Epithelial cell of prostate (primary cell): ENCODE data around the gene ATP8B4.
"Not testable (repeated sequence)": the region's sequence is repeated elsewhere in the genome, so short reads cannot be mapped to it uniquely, and the experiment has no call there.

Experiments used
- DNase-seq: peaks from one replicate; pipeline ENCODE4 v3.0.0-alpha.2; 2011; ENCODE audit warnings: low read depth, low spot score
- H3K27ac ChIP-seq: fragments of 450-650 bp; 2 replicates; pipeline ENCODE4 v1.5.1; 2017; ENCODE audit warnings: mild to moderate bottlenecking

ATP8B4 gene, protein sequence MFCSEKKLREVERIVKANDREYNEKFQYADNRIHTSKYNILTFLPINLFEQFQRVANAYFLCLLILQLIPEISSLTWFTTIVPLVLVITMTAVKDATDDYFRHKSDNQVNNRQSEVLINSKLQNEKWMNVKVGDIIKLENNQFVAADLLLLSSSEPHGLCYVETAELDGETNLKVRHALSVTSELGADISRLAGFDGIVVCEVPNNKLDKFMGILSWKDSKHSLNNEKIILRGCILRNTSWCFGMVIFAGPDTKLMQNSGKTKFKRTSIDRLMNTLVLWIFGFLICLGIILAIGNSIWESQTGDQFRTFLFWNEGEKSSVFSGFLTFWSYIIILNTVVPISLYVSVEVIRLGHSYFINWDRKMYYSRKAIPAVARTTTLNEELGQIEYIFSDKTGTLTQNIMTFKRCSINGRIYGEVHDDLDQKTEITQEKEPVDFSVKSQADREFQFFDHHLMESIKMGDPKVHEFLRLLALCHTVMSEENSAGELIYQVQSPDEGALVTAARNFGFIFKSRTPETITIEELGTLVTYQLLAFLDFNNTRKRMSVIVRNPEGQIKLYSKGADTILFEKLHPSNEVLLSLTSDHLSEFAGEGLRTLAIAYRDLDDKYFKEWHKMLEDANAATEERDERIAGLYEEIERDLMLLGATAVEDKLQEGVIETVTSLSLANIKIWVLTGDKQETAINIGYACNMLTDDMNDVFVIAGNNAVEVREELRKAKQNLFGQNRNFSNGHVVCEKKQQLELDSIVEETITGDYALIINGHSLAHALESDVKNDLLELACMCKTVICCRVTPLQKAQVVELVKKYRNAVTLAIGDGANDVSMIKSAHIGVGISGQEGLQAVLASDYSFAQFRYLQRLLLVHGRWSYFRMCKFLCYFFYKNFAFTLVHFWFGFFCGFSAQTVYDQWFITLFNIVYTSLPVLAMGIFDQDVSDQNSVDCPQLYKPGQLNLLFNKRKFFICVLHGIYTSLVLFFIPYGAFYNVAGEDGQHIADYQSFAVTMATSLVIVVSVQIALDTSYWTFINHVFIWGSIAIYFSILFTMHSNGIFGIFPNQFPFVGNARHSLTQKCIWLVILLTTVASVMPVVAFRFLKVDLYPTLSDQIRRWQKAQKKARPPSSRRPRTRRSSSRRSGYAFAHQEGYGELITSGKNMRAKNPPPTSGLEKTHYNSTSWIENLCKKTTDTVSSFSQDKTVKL

DNA sequence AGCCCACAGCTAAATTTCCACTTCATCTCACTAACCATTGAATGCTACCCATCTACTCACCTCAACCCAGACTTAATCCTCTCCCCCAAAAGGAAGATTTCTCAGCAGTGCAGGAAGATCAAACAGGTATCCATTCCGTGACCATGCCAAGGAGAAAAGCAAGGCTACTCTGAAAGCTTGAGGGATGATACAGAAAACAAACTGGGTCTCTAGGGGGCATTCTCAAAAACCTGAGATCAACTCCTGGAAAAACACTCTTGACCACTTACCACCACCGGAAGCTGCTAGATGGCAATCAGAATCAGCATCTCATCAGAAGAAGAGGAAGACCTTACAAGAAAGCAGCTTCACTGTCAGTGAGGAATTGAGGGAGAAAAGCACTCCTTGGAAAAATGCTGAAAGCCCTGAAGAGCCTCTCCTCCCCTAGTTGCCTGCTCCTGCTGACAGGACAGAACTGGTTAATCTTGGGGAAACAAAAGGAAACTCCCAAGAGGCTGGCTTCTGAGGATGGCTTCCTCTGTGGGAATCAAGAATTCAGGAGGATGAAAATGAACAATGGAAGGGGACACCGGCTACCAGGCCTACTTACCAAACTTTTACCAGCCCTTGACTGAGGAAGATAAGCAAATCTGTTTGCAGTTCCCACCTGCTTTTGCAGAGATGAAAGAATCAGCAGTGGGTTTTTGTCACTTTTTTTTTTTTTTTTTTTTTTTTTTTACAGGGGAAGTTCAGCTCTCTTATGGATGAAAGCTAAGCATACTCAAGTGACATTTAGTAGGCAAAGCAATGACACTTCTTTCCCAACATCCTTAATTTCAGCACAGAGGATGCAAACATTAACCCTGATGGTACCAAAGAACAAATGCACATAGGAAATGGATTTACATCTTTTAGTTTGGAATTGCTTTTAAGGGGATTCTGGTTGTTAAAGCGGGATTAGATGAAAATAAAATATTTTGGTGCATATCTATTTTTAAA, at the start of gene ATP8B4:
TSS of gene ATP8B4 (minus strand) at position 171 of the 978 bp plus-strand sequence. CDS start 12,267 bp downstream, outside the sequence.
- H3K27ac ChIP-seq, result no peak within 1 kb of the TSS
- DNase-seq, result no peak

DNA sequence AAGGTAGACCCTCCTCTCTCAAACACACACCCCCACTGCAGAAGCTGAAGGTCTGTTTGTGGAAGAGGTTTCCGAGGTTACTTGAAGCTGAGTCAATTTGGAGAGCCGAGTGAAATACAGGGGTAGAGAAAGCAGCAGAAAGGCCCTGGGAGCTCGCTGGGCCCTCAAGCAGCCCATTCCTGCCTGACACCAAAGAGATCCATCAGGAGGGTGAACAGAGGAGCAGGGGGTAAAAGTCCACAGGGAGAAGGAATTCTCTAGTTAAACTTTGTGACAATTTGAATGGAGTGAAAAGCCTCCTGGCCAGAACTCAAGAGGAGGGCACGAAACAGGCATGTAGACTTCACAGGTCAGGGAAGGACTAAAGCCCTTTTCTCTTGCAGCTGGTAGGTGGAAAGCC, 49.3 kb upstream of the ATP8B4 start:
- no peak overlapping the region for H3K27ac ChIP-seq
- no peak for DNase-seq

DNA sequence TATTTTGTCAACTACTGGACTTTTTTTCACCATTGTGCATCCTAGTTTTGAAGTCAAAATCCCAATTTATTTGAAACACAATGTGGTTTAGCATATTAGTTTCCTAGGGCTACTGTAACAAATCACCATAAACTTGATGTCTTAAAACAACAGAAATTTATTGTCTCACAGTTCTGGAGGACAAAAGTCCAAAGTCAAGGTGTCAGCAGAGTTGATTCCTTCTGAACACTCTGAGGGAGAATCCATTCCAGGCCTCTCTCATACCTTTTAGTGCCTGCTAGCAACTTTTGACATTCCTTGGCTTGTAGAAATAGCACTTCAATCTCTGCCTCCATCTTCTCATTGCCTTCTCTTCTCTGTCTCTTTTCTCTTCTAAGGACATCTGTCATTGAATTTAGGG, 48.1 kb upstream of the ATP8B4 start:
- H3K27ac ChIP-seq, result no peak overlapping the region
- DNase-seq, result no peak

DNA sequence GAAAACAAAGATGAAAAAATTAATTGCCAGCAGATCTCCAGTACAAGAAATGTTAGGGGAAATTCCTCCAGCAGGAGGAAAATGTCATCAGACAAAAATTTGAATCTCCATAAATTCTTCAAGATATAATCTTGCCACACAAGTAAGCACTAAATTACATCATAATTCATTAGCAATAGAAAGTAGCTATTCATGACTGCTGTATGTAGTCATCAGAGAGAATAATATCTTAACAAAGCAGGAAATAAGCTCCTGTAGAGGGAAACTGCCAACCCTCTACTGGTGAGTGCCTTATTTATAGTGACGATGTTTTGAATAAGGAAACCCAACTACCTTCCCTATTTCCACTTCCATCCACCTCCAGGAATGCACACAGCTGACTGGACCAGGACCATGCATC, 47.2 kb upstream of the ATP8B4 start:
- peak; percentile 61 for DNase-seq
- H3K27ac ChIP-seq, result peak overlapping the region; percentile 71

DNA sequence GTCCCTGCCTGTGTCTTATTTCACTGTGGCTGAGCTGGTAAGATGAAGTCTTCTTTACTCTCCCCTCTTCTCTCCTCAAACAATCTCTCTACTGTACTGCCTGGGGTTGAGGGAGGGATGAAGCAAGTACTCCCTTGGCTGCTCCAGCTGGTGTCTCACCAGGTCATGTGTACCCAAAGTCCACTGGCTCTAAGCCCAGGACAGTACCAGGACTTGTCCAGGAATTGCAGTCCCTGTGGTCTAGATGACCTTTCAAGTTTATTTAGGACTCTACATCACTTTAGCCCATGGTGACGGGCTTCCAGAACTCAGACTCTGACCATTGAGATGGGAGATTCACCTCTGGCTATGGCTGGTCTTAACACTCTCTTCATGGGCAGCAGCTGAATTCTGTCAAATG, 45.4 kb upstream of the ATP8B4 start:
- peak overlapping the region; percentile 28 for H3K27ac ChIP-seq
- DNase-seq, result no peak

DNA sequence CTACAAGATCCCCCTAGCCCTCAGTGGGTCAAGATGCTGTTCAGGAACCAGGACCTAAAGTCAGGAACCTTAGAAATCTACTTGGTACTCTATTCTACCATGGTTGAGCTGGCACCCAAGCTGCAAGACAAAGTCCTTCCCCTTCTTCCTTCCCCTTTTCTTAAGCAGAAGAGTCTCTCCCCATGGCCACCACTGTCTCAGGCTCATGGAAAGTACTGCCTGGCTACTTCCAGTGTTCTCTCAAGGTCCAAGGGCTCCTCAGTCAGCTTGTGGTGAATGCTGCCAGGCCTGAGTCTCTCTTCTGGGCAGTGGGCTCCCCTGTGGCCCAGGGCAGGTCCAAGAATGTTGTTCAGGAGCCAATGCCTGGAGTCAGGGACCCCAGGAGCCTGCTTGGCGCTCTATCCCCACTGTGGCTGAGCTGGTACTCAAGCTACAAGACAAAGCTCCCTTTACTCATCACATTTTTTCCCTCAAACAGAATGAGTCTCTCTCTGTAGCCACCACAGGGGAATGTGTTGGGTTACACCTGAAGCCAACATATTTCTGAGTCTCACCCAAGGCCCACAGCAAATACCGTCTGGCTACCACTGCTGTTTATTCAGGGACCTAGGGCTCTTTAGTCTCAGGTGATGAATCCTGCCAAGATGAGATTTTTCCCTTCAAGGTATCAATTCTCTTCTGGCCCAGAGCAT, 44.8 kb upstream of the ATP8B4 start:
- peak overlapping the region; percentile 28 for H3K27ac ChIP-seq
- no peak for DNase-seq

DNA sequence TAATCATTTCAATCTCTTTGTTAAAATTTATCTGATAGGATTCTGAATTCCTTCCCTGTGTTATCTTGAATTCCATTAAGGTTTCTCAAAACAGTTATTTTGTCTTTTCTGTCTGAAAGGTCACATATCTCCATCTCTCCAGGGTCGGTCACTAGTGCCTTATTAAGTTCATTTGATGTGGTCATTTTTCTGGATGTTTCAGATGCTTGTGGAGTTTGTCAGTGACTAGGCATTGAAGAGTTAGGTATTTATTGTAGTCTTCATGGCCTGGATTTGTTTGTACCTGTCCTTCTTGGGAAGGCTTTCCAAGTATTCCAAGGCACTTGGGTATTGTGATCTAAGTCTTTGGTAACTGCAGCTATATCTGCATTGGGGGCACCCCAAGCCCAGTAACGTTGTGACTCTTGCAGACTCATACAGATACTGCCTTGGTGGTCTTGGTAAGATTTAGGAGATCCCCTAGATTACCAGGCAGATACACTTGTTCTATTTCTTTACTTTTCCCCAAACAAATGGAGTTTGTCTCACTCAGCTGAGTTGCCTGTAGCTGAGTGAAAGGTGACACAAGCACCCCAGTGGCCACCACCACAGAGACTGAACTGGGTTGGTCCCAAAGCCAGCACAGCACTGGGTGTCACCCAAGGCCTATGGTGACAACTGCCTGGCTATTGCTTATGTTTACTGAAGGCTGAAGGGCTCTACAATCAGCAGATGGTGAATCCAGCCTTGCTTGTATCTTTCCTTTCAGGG, 44.1 kb upstream of the ATP8B4 start:
- H3K27ac ChIP-seq, result peak overlapping the region; percentile 28
- DNase-seq, result no peak

DNA sequence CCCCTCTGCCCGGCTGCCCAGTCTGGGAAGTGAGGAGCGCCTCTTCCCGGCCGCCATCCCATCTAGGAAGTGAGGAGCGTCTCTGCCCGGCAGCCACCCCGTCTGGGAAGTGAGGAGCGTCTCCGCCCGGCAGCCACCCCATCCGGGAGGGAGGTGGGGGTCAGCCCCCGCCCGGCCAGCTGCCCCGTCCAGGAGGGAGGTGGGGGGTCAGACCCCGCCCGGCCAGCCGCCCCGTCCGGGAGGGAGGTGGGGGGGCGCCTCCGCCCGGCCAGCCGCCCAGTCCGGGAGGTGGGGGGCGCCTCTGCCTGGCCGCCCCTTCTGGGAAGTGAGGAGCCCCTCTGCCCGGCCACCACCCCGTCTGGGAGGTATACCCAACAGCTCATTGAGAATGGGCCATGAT, 39.2 kb upstream of the ATP8B4 start:
- DNase-seq, H3K27ac ChIP-seq: not testable (repeated sequence)

DNA sequence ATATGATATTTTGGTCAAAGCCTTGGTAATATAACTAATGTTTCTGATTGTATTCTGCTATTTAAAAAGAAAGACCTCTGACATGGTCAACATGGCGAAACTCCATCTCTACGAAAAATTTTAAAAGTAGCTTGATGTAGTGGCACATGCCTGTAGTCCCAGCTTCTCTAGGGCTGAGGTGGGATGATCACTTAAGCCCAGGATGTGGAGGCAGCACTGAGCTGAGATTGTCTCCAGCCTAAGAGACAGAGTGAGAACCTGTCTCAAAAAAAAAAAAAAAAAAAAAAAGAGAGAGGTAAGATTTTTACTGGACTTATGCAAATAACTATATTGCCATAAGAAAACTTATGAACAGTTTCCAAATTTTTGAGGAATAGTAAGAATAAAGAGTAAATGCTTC, 32.4 kb upstream of the ATP8B4 start:
- H3K27ac ChIP-seq, result no peak overlapping the region
- DNase-seq, result no peak

DNA sequence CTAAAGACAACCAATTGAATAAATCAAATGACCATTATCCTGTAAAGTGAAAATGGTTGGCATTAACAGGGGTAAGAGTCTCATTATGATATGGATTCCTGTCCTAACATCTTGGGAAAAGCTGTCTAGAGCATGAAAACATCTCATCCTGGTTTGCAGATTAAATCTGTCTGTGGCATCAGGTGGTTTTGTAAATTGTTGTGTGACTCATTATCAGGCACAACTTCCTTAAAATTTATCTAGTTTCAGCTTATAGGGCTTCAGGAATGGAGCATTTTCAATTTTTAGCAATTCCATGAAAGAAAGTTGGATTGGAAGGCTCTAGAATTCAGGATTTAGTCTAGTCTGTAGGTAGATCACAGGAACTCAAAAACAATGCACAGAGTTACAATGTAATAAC, 31.8 kb upstream of the ATP8B4 start:
- no peak for DNase-seq
- H3K27ac ChIP-seq, result no peak overlapping the region

DNA sequence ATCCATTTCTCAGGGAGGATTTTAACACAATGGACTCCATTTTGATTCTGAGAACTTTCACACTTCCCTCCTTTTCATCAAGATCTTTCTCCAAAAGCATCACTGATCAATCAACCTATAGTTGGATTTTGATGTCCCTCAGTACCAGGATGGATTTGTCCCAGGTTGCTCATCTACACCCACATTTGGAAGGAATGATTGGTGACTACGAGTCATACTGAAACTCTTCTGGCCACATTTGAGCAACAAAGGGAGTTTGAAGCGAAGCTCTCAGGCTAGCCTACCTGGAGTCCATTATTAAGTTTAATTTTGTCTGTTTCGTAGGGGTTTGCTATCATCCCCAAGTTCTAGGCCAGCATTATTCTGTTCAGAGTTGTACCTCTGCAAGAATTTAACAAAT, 31.3 kb upstream of the ATP8B4 start:
- DNase-seq, result no peak
- no peak overlapping the region for H3K27ac ChIP-seq

DNA sequence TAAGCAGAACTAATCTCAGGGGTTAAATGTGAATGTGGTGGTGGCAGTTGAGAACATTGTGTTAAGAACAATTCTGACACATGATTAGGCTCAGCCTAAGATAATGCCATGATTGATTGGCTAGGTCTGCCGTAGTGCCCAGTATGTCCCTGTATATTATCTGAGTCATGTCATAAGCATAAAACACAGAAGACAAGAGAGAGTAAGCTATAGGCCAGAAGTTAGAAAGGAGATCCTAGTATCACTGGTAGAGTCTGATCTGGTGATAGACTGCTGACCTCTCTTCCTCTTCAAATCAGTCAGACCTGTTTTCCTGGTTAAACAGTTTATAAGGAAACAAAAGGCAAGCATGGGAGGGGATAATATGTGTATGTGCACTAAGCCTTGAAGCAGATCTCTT, 30.1 kb upstream of the ATP8B4 start:
- no peak for DNase-seq
- peak overlapping the region; percentile 39 for H3K27ac ChIP-seq

DNA sequence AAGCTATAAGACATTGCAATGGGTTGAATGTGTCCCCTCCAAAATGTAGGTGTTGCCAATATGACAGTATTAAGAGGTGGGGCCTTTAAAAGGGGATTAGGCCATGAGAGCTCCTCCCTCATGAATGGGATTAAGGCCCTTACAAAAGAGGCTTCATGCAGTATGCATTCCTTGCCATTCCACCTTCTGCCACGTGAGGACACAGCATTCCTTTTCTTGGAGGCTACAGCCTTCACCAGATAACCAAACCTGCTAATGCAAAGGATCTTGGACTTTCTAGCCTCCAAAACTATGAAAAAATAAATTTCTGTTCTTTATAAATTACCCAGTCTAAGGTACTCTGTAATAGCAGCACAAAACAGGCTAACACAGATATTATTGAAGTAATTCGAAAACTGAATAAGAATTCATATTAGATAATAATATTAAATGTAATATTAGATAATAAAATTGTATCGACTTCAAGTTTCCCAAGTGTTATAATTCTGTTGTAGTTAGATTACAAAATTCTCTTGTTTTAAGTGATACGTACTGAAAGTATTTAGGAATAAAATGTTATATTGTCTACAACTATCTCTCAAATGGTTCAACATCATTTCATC, 29.4 kb upstream of the ATP8B4 start:
- peak overlapping the region; percentile 39 for H3K27ac ChIP-seq
- no peak for DNase-seq

DNA sequence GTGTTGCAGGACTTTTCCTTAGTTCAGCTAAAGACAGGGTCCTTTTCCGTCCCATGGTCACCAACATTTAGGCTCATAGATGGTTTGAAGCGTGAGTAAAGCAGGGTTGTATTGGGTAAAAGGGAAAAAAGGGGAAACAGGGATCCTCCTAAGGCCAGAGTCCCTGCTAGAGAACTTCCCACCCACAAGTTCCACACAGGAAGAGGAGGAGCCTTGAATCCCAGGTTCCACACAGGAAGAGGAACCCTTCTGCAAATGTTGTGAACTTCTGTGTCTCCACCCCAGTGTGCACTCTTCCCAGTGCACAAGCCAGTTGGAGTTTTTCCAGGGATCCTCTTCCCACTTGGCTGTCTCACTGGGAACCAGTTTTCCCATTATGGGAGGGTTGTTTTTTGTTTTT, 27.6 kb upstream of the ATP8B4 start:
- no peak overlapping the region for H3K27ac ChIP-seq
- DNase-seq, result no peak

DNA sequence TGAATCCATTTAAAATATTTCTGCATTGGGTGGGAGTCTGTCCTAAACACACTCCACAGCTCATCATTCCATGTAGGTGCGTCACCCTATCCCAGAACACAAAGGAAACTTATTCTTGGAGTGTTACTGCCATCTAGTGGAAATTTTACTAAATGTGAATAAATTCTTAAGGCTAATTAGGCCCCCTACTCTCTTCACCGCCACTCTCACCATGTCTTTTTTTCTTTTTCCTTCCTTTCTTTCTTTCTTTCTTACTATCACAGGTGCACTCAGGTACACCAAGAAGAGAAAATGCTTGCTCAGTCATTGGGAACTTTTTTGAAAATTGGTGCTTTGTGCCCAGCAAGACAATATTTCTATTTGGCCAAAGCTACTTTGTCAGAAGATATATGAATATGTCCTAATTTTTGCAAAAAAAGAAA, 26.4 kb upstream of the ATP8B4 start:
- no peak for DNase-seq
- H3K27ac ChIP-seq, result no peak overlapping the region

DNA sequence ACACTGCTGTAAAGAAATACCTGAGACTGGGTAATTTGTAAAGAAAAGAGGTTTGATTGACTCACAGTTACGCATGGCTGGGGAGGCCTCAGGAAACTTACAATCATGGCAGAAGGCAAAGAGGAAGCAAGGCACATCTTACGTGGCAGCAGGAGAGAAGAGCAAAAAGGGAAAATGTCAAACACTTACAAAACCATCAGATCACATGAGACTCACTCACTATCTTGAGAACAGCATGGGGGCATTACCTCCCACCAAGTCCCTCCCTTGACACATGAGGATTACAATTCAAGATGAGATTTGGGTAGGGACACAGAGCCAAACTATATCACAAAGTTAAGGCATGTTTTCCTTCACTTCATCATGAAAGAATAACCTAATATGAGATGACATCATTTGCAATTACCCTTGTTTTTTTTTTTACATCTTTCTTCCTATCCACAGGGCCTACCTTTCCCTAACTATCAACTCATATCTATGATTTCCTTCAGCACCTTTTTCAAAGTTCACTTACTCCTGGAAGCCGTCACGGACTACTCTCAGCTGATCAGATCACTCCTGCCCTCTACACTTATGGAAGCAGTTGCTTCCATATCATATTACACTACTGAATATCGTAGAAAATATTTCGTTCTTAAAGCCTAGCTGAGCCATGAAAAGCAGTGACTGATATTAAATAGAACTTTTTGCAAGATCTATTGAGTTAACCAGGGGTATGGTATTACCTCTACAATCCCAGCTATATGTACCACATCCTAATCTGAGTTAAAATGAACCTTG, 25.5 kb upstream of the ATP8B4 start:
- no peak for DNase-seq
- H3K27ac ChIP-seq, result no peak overlapping the region

DNA sequence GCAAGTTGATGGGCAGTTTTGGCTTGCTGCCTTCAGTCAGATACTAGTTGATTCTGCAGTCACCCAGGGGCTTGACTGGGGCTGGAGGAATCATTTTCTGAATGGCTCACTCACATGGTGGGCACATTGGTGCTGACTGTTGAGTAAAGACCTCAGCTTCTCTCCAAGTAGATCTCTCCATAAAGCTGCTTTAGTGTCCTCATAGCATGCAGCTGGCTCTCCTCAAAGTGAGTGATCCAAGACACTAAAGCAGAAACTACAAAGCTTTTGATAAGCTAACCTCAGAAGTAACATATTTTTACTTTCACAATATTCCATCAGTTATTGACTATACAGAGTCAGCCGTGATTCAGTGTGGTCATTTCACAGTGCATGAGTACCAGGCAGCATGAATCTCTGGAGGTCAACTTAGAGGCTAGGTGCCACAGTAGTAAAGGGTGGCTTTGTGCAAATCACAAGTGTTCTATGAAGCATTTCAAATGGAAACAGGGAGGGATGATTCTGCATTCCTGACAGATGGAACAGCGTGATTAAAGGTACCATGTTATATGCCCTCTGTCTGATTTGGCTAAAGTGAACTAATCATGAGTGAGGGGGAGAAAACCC, 24.3 kb upstream of the ATP8B4 start:
- no peak for DNase-seq
- no peak overlapping the region for H3K27ac ChIP-seq
